Gastrocnemius medialis (tissue), 4 donors: ENCODE measurements around the gene ANKRD17. TPM values are rescaled to one million over a fixed set of nuclear protein-coding genes. Genes with fewer than 3 reads are reported as not detected.

Source experiments
- ATAC-seq, 2 donors: fragments of 150-250 bp; one replicate each; pipeline ENCODE4 v1.9.1; 2016
- DNase-seq, 2 donors: peaks; one replicate each; pipeline ENCODE4 v3.0.0-alpha.2; 2019
- H3K27ac ChIP-seq, 4 donors: fragments of 200-600 bp; sonication (generic); 1 replicate in 1 of 4; 2 replicates in 3 of 4; pipeline ENCODE4 v1.5.1; 2016 to 2018; ENCODE audit warnings: mild to moderate bottlenecking in 2 of 4, moderate library complexity in 1 of 4
- H3K27me3 ChIP-seq, 3 donors: fragments of 200-600 bp; sonication (generic) in 2 of 3; 1 replicate in 1 of 3; 2 replicates in 2 of 3; pipeline versions ENCODE4 v1.5.1 to v1.6.0; 2016 to 2019; ENCODE audit warnings: mild to moderate bottlenecking in 1 of 3, moderate library complexity in 1 of 3
- H3K36me3 ChIP-seq, 2 donors: fragments of 200-600 bp; sonication (generic) in 1 of 2; one replicate each; pipeline ENCODE4 v1.5.1; 2017 to 2018
- H3K4me1 ChIP-seq, 2 donors: fragments of 200-600 bp; sonication (generic) in 1 of 2; one replicate each; pipeline ENCODE4 v1.5.1; 2016 to 2017; ENCODE audit warnings: mild to moderate bottlenecking in 2 of 2
- H3K4me3 ChIP-seq, 4 donors: fragments of 200-600 bp; sonication (generic) in 3 of 4; 1 replicate in 1 of 4; 2 replicates in 3 of 4; pipeline ENCODE4 v1.5.1; 2016 to 2019; ENCODE audit warnings: mild to moderate bottlenecking in 2 of 4
- H3K9me3 ChIP-seq, 3 donors: fragments of 200-600 bp; sonication (generic) in 2 of 3; 1 replicate in 1 of 3; 2 replicates in 2 of 3; pipeline ENCODE4 v1.5.1; 2016 to 2019
- CTCF ChIP-seq, 5 experiments: fragments of 450-650 bp in 3 of 5; fragments of 200-600 bp in 2 of 5; sonication (generic) in 2 of 5; IDR thresholded peaks in 4 of 5; conservative IDR thresholded peaks in 1 of 5; 1 replicate in 4 of 5; 2 replicates in 1 of 5; pipeline ENCODE4 v1.5.1; 2016 to 2019; ENCODE audit warnings: antibody characterized with exemption in 5 of 5, mild to moderate bottlenecking in 3 of 5, moderate library complexity in 3 of 5
- POLR2A ChIP-seq, 2 donors: fragments of 450-650 bp; IDR thresholded peaks; one replicate each; pipeline ENCODE4 v1.6.1; 2017; ENCODE audit warnings: antibody characterized with exemption in 2 of 2, mild to moderate bottlenecking in 2 of 2, moderate library complexity in 2 of 2
- in situ Hi-C, 4 donors: fragments of 200-750 bp; cut with MboI; loops; one replicate each; pipeline versions ENCODE4 v1.15.0 to v1.8.0; 2017; ENCODE audit warnings: low sequenced_read_pairs in 4 of 4
- intact Hi-C: fragments of 100-400 bp; cut with DNase I; formaldehyde crosslinking; loops from one replicate; pipeline ENCODE4 v1.15.1; 2023; ENCODE audit warnings: low total_unique reads
- total RNA-seq, 4 donors: library from RNA; depleted of rRNA; stranded (reverse); fragments of >200 nt; gene quantifications; one replicate each; pipeline versions ENCODE4 v1.1.0 to v1.2.3, GENCODE V29; 2016

ANKRD17 gene
- total RNA-seq, 4 donors from 2014 or later = 40.8 to 68.5 (median 54.8) TPM

GRCh38 chr4:73250642-73251041 is 8.0 kb downstream of the ANKRD17 start:
- in situ Hi-C loops = loop anchor here (5.0 to 25.0 kb wide), 5 partner anchors 113 to 186 kb away; partner anchors contain the start of gene COX18 (in 2 of the 4)
- Histone ChIP-seq H3K27ac (no peak overlapping the region), H3K4me1 (peaks cover 44 to 50% of the 10 kb centered on the region in 2 donors)

DNA sequence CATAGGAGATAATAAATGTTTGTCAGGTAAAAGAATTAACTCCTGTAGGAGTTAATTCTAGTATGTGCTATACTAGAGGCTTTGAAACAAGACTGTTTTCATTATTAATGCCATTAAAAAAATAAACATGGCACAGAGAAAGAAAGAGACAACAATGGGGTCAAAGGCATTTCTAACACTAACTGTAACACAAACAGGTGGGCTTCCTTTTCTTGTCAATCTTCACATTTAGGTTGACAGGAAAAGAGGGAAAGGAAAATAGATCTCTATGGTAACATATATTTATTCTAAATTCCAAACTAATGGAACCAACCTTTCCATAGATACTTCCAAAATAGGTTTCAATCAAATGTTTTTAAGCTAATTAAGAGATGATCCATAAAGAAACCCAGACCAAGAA is 9.8 kb downstream of the ANKRD17 start:
- TF ChIP-seq POLR2A (IDR thresholded peaks at IDR 0.05) (no peak), CTCF (IDR thresholded peaks at IDR 0.05 in 4 of 5, conservative IDR thresholded peaks at IDR 0.05 in 1 of 5) (no peak)
- intact Hi-C loops = no loop called here
- in situ Hi-C loops = loop anchor here in 1 of 4 donors (10.0 kb wide), 1 partner anchor 174 kb away; no protein-coding TSS in a partner anchor
- Histone ChIP-seq H3K27ac (no peak overlapping the region), H3K4me3 (no peak overlapping the region), H3K9me3 (no peaks in the 10 kb centered on the region), H3K36me3 (no peaks in the 10 kb centered on the region), H3K27me3 (no peaks in the 10 kb centered on the region), H3K4me1 (peaks cover 38 to 46% of the 10 kb centered on the region in 2 donors)
- ATAC-seq = no peak
- DNase-seq = no peak

More at GRCh38 chr4:73250642-73251041, 8.0 kb downstream of the ANKRD17 start:
- H3K4me3 ChIP-seq = no peak overlapping the region
- no peaks in the 10 kb centered on the region for H3K36me3 ChIP-seq
- H3K9me3 ChIP-seq = no peaks in the 10 kb centered on the region
- H3K27me3 ChIP-seq = no peaks in the 10 kb centered on the region
- no peak for DNase-seq
- no peak for ATAC-seq
- TF ChIP-seq POLR2A (IDR thresholded peaks at IDR 0.05) (no peak), CTCF (IDR thresholded peaks at IDR 0.05 in 4 of 5, conservative IDR thresholded peaks at IDR 0.05 in 1 of 5) (no peak)
- intact Hi-C loops = no loop called here

GRCh38 chr4:73248416-73248815 is 10.2 kb downstream of the ANKRD17 start:
- in situ Hi-C loops = loop anchor here in 1 of 4 donors (10.0 kb wide), 1 partner anchor 174 kb away; no protein-coding TSS in a partner anchor
- no peaks in the 10 kb centered on the region for H3K9me3 ChIP-seq
- no peaks in the 10 kb centered on the region for H3K36me3 ChIP-seq
- no peak for TF ChIP-seq CTCF (IDR thresholded peaks at IDR 0.05 in 4 of 5, conservative IDR thresholded peaks at IDR 0.05 in 1 of 5)
- DNase-seq (no peak), ATAC-seq (no peak)
- peaks cover 37 to 42% of the 10 kb centered on the region in 2 donors for H3K4me1 ChIP-seq
- no peak overlapping the region for H3K27ac ChIP-seq
- no peak overlapping the region for H3K4me3 ChIP-seq
- no peaks in the 10 kb centered on the region for H3K27me3 ChIP-seq
- intact Hi-C loops = no loop called here

- Histone ChIP-seq H3K27me3 (no peaks in the 10 kb centered on the region), H3K4me1 (peaks cover 34 to 35% of the 10 kb centered on the region in 2 donors), H3K9me3 (no peaks in the 10 kb centered on the region), H3K27ac (no peak overlapping the region), H3K4me3 (no peak overlapping the region), H3K36me3 (no peaks in the 10 kb centered on the region)
- intact Hi-C loops = no loop called here
- DNase-seq = no peak
- no peak for ATAC-seq
- TF ChIP-seq POLR2A (IDR thresholded peaks at IDR 0.05) (no peak), CTCF (IDR thresholded peaks at IDR 0.05 in 4 of 5, conservative IDR thresholded peaks at IDR 0.05 in 1 of 5) (no peak)
- in situ Hi-C loops = loop anchor here in 1 of 4 donors (10.0 kb wide), 1 partner anchor 172 kb away; no protein-coding TSS in a partner anchor
Measured at GRCh38 chr4:73247100-73247499, 11.5 kb downstream of the ANKRD17 start.

DNA sequence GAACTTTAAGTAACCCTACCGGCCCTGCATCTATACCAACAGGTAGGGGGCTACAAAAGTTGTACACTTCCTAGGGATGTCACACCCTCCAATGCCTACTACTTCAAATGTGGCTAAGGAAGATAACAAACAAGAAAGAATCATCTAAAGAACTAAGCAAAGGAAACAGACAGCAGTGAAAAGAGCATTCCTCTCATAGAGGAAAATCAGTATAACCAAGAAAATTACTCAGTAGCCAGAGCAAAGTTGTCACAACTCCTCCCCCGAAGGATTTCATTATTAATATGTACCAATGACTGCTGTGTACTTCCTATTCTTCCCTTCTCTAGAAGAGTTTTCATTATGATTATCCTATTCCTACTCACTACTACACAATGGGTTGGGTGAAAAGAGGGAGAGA is 12.6 kb downstream of the ANKRD17 start:
- in situ Hi-C loops = loop anchor here in 1 of 4 donors (10.0 kb wide), 1 partner anchor 171 kb away; no protein-coding TSS in a partner anchor
- H3K9me3 ChIP-seq = no peaks in the 10 kb centered on the region

More for the DNA sequence above, 12.6 kb downstream of the ANKRD17 start:
- Histone ChIP-seq H3K27ac (no peak overlapping the region), H3K4me3 (no peak overlapping the region), H3K27me3 (no peaks in the 10 kb centered on the region), H3K36me3 (no peaks in the 10 kb centered on the region), H3K4me1 (peaks cover 35 to 39% of the 10 kb centered on the region in 2 donors)
- no peak for DNase-seq
- ATAC-seq = no peak
- intact Hi-C loops = no loop called here
- TF ChIP-seq CTCF (IDR thresholded peaks at IDR 0.05 in 4 of 5, conservative IDR thresholded peaks at IDR 0.05 in 1 of 5) = no peak
